ENCODE measurements around the gene CCDC70. TPM values are rescaled to one million over a fixed set of nuclear protein-coding genes. Genes with fewer than 3 reads are reported as not detected.
"Not testable (repeated sequence)": the region's sequence is repeated elsewhere in the genome, so short reads cannot be mapped to it uniquely, and the experiment has no call there.

The CCDC70 gene
- total RNA-seq, 1 experiment from 2014 or later: not detected

GRCh38 chr13:51823863-51824262 lies 37.9 kb upstream of the CCDC70 start:
- Histone ChIP-seq H3F3A (ENCODE audit: low read length, unreplicated experiment) (no peaks in the 10 kb centered on the region), H4K20me1 (ENCODE audit: low read length) (no peaks in the 10 kb centered on the region), H3K4me2 (ENCODE audit: low read length) (no peak overlapping the region), H3K9me2 (replicated peaks; ENCODE audit: low read length) (no peaks in the 10 kb centered on the region), H3K36me3 (ENCODE audit: low read depth, low read length) (no peaks in the 10 kb centered on the region), H3K27ac (ENCODE audit: low read length) (no peak overlapping the region), H3K9ac (ENCODE audit: low read length) (no peak overlapping the region), H3K4me3 (ENCODE audit: low read length) (no peak overlapping the region), H3K4me1 (ENCODE audit: insufficient read depth, low read length) (no peaks in the 10 kb centered on the region), H3K79me2 (ENCODE audit: low read length) (no peaks in the 10 kb centered on the region), H2AFZ (ENCODE audit: low read length) (no peak overlapping the region), H3K9me3 (ENCODE audit: low read length) (no peaks in the 10 kb centered on the region), H3K27me3 (ENCODE audit: low read length) (peaks cover 17% of the 10 kb centered on the region; the same call in 1 of the 2 replicates)
- ChIA-PET CTCF (no interaction called here), POLR2A (ENCODE audit: unreplicated experiment) (interaction anchor here (0.8 kb wide), 1 partner anchor 483 kb away, joined by 8 read pairs; no protein-coding TSS in a partner anchor)
- intact Hi-C loops (cut with micrococcal nuclease): no loop called here
- no peak for ATAC-seq
- TF ChIP-seq EZH2phosphoT487 (IDR thresholded peaks at IDR 0.05; ENCODE audit: borderline replicate concordance, low read length): no peak
- no peak for TF ChIP-seq EZH2 (IDR thresholded peaks at IDR 0.05; ENCODE audit: low read length, unreplicated experiment)
- no peak for TF ChIP-seq CTCF (conservative IDR thresholded peaks at IDR 0.05; ENCODE audit: low read depth, low read length)
- DNase-seq: no peak
- BruUV-seq (replicated peaks): no TSS peak

DNA sequence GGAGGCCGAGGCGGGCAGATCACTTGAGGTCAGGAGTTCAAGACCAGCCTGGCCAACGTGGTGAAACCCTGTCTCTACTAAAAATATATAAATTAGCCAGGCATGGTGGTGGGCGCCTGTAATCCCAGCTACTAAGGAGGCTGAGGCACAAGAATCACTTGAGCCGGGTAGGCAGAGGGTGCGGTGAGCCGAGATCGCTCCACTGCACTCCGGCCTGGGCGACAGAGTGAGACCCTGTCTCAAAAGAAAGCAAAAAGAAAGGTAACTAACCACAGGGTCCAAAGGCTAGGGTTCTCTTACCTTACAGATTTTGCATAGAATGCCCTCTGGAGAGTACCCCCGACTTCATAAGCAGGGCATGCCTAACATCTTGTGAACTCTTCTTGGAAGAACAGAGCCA lies 37.1 kb upstream of the CCDC70 start:
- H3K9me2 ChIP-seq (replicated peaks; ENCODE audit: low read length); H2AFZ ChIP-seq (ENCODE audit: low read length); H3K4me1 ChIP-seq (ENCODE audit: insufficient read depth, low read length); POLR2A ChIA-PET (ENCODE audit: unreplicated experiment); H3K79me2 ChIP-seq (ENCODE audit: low read length); H4K20me1 ChIP-seq (ENCODE audit: low read length); H3K9me3 ChIP-seq (ENCODE audit: low read length); DNase-seq; H3K4me3 ChIP-seq (ENCODE audit: low read length); H3K27ac ChIP-seq (ENCODE audit: low read length); ATAC-seq; H3K4me2 ChIP-seq (ENCODE audit: low read length); BruUV-seq (replicated peaks); intact Hi-C loops (cut with micrococcal nuclease); CTCF ChIA-PET; H3F3A ChIP-seq (ENCODE audit: low read length, unreplicated experiment); H3K36me3 ChIP-seq (ENCODE audit: low read depth, low read length); H3K9ac ChIP-seq (ENCODE audit: low read length): not testable (repeated sequence)
- peaks cover 17% of the 10 kb centered on the region; the same call in 1 of the 2 replicates for H3K27me3 ChIP-seq (ENCODE audit: low read length)

GRCh38 chr13:51825165-51825592 lies 36.6 kb upstream of the CCDC70 start:
- H3F3A ChIP-seq (ENCODE audit: low read length, unreplicated experiment): no peaks in the 10 kb centered on the region
- H3K36me3 ChIP-seq (ENCODE audit: low read depth, low read length): no peaks in the 10 kb centered on the region
- ATAC-seq (no peak), DNase-seq (no peak)
- H3K4me3 ChIP-seq (ENCODE audit: low read length): no peak overlapping the region
- H3K4me1 ChIP-seq (ENCODE audit: insufficient read depth, low read length): no peaks in the 10 kb centered on the region
- no peaks in the 10 kb centered on the region for H3K9me2 ChIP-seq (replicated peaks; ENCODE audit: low read length)
- no TSS peak for BruUV-seq (replicated peaks)
- no peak overlapping the region for H3K27ac ChIP-seq (ENCODE audit: low read length)
- no peak overlapping the region for H2AFZ ChIP-seq (ENCODE audit: low read length)
- H4K20me1 ChIP-seq (ENCODE audit: low read length): no peaks in the 10 kb centered on the region
- POLR2A ChIA-PET (ENCODE audit: unreplicated experiment): no interaction called here
- no peaks in the 10 kb centered on the region for H3K9me3 ChIP-seq (ENCODE audit: low read length)
- no peak overlapping the region for H3K4me2 ChIP-seq (ENCODE audit: low read length)
- H3K79me2 ChIP-seq (ENCODE audit: low read length): no peaks in the 10 kb centered on the region
- peaks cover 17% of the 10 kb centered on the region; the same call in 1 of the 2 replicates for H3K27me3 ChIP-seq (ENCODE audit: low read length)
- intact Hi-C loops (cut with micrococcal nuclease): no loop called here
- TF ChIP-seq EZH2phosphoT487 (IDR thresholded peaks at IDR 0.05; ENCODE audit: borderline replicate concordance, low read length) (no peak), CTCF (conservative IDR thresholded peaks at IDR 0.05; ENCODE audit: low read depth, low read length) (no peak), EZH2 (IDR thresholded peaks at IDR 0.05; ENCODE audit: low read length, unreplicated experiment) (no peak)
- no peak overlapping the region for H3K9ac ChIP-seq (ENCODE audit: low read length)
- CTCF ChIA-PET: no interaction called here
